Transverse colon (tissue), 3 donors: ENCODE measurements around the gene PRRT1.

Experiments
- CTCF ChIP-seq, 5 experiments: fragments of 200-600 bp in 3 of 5; fragments of 450-650 bp in 2 of 5; sonication (generic) in 3 of 5; IDR thresholded peaks; 1 replicate in 2 of 5; 2 replicates in 3 of 5; pipeline ENCODE4 v1.5.1; 2016 to 2017; ENCODE audit warnings: antibody characterized with exemption in 5 of 5, inconsistent platforms in 3 of 5, mild to moderate bottlenecking in 2 of 5, moderate library complexity in 1 of 5
- EP300 ChIP-seq: sonication (generic); formaldehyde crosslinking; IDR thresholded peaks from one replicate; pipeline ENCODE4 v1.6.1; 2017; ENCODE audit warnings: antibody characterized with exemption, low read depth

GRCh38 chr6:32112431-32112980 lies 39.2 kb downstream of the PRRT1 start:
- TF ChIP-seq EP300 (no peak), CTCF (IDR thresholded peaks at IDR 0.05) (no peak)
